HL-60 (cell line): ENCODE results near the gene JMJD1C.

Experiments
- CTCF ChIP-seq: IDR thresholded peaks from one replicate; pipeline ENCODE4 v1.5.1; 2011; ENCODE audit warnings: low read length, control low read depth, inconsistent platforms; ENCODE audit not compliant: insufficient read depth
- POLR2AphosphoS5 ChIP-seq: IDR thresholded peaks from 2 replicates; pipeline ENCODE4 v1.6.1; 2012; ENCODE audit warnings: low read depth
- REST ChIP-seq: IDR thresholded peaks from 2 replicates; pipeline ENCODE4 v1.6.1; 2012; ENCODE audit warnings: low read depth; ENCODE audit not compliant: insufficient replicate concordance
- SPI1 ChIP-seq: IDR thresholded peaks from 2 replicates; pipeline ENCODE4 v1.6.1; 2012; ENCODE audit warnings: low read depth, mild to moderate bottlenecking, borderline replicate concordance

GRCh38 chr10:63224241-63224640 is 241.5 kb downstream of the JMJD1C start:
- no peak for TF ChIP-seq CTCF
- no peak for TF ChIP-seq REST
- TF ChIP-seq SPI1 = no peak
- TF ChIP-seq POLR2AphosphoS5 = no peak
